Measurements from ENCODE around the gene OCSTAMP.

OCSTAMP gene

DNA sequence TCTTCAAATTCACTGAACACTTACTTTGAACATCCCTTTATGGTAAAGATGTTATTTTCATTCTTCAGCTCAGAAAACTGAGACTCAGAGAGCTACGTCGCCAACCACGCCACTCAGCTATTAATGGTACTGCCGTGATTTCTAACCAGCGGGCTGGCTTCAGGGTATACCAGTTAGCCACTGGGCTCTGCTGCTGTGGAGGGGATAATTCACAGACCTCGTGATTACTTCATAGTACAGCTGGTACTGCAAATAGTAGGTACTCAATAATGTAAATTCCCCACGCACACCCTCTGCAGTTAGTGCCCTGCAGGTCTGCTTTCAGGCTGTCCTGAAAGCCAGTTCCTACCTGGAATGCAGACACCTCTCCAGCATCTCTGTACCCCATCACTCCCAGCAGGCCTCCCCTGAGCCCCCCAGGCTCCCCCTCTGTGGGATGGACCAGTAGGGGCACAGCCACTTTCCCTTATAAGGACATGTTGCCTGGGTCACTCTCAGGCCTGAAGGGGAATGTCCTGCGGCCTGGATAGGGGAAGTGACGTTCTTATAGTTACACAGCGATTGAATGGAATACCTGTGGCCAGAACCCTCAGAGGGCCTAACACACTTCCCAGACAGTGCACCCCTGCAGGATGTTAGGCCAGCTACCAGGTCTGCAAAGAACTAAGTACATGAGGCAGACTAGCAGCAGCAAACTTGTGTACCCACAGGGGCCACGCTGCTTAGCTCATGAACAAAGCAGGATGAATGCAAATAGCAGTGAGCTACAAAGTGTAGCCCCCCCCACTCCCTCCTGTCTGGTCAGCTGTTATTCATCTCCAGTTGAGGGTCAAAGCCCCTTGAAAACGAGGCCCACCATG lies 1.3 kb upstream of the OCSTAMP start:
- no peak for DNase-seq

DNA sequence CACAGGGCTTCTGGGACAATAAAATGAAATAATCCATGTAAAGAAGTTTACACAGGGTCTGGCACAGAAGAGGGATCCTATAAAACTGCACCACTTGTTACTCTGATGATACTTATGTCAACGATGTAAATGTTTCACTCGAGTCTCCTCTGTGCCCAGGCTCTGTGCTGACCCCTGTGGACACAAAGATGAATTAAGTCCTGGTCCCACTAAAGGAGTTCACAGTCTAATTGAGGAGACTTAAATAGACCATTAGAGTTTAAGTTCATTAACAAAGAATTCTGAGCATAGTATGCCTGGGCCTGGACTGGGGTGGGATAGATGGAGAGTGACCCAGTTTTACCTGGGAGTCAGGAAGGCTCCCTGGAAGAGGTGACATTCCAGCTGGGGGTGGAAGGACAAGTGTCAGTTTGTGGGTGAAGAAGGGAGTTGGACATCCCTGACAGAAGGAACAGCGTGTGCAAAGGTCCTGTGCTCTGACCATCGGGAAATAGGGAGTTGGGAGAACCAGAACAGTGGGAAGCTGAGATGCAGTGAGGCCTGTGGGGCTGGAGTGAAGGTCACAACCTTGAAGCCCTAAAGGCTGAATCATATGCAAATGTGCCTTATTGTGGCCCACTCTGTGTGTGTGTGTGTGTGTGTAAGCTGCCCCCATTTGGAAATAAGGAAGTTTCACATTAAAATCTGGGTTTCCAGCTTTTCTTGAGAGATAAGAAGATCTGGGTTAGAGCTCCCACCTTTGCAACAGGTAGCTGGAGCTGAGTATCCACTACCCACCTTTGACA lies 1.1 kb downstream of the OCSTAMP start:
- no peak for DNase-seq

DNA sequence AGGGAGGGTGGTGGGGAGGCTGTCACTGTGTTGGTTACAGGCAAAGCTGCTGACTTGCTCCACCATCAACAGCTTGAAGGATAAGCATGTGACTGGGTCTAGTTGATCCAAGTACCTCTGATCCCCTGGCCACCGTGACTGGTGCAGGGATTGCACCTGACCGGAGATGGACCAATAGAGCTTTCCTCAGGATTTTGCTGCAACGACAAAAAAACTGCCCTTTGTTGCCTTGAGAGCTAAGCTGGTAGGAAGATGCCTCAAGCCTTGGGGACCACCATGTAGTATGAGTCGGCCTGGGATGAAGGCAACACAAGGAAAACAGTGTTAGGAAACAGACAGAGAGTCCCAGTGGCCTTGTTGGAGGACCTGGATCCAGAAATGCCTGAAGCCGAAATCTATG lies 1.8 kb downstream of the OCSTAMP start:
- DNase-seq: no peak

DNA sequence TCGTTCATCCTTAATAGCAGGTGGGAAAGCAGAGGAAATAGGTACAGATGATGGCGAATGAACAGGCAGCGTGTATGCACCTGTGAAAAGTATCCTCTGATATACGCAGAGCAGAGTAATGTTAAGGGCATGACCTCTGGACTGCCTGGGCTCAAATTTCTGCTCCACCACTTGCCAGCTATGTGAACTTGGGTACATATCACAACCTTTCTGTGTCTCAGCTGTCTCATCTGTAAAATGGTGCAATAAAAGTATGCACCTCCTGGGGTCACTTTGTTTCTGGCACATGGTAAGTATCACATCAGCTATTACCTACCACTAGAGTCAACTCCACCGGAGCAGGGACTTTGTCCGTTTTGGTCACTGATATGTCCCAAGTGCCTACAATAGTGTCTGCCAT lies 2.5 kb downstream of the OCSTAMP start:
- no peak for DNase-seq

DNA sequence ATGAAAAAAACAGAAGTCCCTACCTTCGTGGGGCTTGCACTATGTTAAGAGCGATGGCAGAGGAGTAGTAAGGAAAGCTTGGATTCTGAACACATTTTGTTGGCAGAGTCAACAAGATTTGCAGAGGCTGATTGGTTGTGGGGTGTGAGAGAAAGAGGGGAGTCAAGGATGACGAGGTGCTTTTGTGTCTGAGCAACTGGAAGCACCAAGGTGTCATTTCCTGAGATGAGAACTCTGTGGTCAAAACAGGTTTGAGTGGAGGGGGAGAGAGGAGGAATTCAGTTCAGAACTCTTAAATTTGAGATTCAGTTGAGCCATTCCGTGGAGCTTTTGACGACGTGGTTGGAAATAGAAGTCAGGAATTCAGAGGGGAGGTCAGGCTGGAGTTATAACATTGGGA lies 3.5 kb downstream of the OCSTAMP start:
- DNase-seq: no peak

DNA sequence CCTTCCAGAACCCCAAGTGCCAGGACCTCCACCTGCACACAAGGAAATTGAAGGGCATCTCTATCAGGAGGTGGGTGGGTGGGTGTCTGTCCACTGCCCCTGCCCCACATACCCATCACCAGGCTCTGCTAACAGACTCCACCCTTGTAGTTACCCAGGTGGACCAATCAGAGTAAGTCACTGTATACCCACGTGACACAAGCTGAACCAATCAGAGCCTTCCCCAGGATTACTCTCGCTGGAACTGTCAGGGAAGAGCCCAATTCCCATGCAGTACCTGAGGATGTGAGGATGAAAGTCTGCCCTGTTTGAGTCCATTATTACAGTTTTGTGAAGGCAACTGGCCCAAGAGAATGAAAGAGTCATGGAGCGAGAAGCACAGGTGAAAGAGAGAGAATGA lies 4.2 kb downstream of the OCSTAMP start:
- DNase-seq: no peak

DNA sequence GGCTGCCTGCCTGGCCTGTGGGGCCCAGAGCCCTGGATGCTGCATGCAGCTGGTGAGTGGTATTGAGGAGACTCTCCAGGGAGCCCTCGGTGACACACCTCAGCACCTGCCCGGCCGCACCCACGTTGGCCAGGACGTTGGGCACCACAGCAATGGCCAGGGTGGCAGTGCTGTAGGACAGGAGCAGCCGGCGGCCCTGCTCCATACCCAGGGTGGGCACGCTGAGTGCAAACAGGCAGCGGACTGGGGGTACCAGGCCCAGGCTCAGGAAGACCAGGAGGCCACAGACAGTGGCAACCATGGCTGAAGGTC lies 4.7 kb downstream of the OCSTAMP start:
- no peak for DNase-seq

DNA sequence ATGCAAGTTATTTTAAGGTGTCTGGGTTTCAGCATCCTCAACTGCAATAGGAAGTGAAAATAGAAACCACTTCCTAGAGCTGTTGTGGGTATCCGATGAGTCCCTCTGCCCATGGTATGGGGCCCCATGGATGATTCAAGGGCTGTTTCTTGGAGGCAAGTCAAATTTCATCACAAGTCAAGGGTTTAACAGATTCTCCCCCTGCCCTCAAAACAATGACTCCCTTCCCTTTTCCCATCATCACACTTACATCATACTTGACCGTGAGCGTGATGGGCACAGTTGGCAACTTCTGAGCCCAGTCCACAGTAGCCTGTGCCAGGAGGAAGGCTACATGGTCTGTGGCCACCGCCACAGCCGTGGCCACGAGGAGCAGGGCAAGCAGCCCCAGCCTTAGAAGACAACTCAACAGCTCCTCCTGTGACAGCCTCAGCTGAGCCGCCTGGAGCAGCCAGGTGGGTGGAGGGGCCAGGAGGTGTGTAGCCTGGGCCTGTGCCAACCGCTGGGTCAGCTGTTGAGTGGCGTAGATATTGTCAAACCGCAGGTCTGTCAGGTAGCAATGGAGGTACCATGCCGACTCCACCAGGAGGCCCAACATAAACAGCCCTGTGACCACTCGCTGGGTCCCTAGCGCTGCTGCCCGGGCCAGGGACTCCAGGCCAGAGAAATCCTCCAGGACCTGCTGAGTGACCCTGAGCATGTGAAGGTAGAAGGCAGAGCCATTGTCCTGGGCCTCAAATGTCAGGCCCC lies 5.2 kb downstream of the OCSTAMP start:
- DNase-seq: peak; percentile 68

DNA sequence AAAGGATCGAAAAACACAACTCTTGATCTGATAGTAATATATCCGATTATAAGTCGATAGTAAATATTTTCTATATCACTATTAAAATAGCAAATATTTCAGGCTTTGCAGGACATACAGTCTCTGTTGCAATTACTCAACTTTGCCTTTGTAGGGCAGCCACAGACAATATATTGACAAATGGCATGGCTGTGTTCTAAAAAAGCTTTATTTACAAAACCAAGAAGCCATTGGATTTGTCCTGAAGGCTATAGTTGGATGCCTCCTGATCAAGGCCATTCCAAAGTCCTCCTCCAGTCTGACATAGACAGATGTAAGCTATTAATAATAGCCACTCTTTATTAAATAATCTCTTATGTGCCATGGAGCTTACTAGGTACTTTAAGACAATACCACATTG lies 5.9 kb downstream of the OCSTAMP start:
- no peak for DNase-seq

DNA sequence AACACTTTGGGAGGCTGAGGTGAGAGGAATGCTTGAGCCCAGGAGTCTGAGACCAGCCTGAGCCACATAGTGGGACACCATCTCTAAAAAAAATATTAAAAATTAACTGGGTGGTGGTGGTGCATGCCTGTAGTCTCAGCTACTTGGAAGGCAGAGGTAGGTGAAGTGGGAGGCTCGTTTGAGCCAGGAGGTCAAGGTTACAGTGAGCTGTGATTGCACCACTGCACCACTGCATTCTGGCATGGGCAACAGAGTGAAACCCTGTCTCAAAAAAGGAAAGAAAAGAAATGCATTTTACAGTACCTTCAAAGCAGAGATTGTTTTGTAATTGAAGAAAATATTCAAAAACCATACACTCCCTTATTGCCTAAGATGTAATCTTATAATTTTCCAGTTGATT lies 6.5 kb downstream of the OCSTAMP start:
- no peak for DNase-seq

DNA sequence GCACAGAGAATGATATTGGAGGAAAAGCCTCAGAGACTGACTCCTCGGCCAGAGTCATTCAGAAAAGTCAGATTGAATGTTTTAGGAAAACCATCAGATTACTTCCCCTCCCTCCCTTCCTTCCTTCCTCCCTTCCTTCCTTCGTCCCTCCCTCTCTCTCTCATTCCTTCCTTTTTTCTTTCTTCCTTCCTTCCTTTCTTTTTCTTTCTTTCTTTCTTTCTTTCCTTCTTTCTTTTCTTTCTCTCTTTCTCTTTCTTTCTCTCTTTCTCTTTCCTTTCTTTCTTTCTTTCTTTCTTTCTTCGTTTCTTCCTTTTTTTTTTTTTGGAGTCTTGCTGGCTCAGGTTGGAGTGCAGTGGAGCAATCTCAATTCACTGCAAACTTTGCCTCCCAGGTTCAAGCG lies 7.4 kb downstream of the OCSTAMP start:
- no peak for DNase-seq

DNA sequence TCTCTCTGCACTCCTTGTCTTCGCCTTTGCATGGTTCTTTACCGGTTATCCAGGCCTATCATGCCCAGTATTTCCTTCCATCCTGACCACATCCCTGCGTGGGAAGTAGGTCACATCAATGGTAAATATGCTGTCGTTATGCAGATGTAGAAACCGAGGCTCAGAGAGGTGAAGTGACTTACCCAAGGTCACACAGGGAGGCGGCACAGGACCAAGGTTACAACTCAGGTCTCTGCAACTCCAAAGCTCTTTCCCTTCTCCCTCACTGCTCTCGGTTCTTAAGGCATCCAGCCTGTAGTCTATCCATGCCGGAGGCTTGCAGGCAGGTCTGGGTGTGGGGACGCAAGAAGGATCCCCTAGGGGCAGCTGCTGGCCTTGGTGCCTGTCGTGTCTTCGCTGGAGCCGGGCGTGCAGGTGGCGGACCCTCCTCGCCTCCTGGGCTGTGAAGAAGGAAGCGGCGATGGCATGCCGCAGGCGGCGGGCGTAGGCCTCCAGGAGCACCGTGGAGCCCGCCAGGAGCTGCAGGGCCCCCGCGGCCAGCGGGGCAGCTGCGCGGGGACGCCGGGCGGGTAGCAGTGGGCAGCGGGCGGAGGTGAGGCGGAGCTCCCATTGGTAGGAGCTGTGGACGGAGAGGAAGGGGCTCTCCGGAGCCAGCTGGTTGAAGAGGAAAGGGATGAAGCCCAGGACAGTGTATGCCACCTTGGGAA lies 9.1 kb downstream of the OCSTAMP start:
- DNase-seq: no peak

DNA sequence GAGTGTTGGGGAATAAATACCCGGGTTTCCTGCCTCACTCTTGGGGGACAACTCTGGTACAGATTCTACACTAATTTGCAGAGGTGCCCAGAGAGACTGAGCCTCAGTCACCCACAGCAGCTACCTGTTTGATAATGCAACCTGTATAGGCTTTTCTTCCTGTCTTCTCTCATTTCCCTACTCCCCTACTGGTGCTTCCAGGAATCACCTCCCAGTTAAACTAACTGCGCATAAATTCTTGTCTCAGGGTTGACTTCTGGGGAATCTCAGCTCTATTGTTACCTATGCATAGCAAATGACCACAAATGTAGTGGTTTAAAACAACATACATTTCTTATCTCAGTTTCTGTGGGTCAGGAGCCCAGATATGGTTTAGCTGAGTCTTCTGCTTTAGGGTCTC lies 11.3 kb downstream of the OCSTAMP start:
- DNase-seq: no peak

DNA sequence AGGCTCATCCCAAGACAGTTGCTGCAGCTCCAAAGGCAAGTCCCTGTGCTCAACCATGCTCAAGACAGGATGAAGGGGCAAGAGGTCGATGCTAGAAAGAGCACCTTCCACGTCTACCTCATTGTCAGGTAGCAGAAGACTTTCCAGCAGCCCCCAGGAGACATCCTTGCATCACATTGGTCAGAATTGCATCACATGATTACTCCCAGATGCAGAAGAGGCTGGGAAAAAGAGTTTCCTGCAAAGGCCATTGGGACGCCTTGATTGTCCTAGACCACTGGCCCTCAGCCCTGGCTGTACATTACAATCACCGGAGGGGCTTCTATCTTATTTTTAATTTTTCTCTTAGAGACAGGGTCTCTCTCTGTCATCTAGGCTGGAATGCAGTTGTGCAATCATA lies 19.8 kb downstream of the OCSTAMP start:
- DNase-seq: no peak

DNA sequence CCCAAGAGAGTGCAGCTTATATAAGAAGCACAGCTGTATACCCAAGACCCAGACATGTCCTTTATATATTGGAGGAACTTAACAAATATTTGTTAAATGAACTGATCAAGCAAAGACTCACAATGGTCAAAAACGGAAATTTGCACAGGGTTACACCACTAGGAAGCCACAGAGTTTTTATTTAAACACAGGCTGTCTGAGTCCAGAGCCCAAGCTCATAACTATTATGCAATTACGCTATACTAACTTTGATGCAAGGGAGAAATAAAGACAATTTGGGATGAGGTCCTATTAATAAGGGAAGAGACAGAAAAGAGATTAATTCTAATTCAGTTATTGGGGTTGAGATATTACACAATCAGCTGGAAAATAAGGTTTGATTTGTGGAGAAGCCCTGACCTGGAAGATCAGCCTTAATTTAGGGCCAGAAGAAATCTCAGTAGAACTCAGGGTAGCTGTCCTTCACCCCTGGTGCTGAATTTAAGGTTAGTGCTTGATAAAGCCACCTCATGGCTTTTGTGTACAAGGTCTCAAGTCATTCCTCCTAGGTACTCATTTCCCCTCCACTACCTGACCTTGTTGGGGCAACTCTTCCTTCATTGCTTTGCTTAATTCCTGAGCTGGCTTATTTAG lies 26.6 kb downstream of the OCSTAMP start:
- no peak for DNase-seq

DNA sequence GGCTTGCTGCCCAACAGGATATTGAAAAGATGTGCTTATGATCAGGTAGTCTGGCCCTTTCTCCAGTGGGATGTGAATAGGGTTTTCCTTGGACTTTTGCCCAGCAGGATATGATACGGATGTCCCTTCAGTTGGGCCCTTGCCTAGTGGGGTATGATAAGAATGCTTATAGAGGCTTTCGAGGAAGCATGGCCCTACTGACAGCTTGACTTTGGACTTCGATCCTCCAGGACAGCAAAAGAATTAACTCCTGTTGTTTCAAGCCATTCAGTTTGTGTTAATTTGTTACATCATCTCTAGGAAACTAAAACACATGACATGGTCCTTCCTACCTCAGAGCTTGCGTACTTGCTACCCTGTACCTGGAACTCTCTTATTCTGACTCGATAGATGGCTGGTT lies 27.3 kb downstream of the OCSTAMP start:
- no peak for DNase-seq

DNA sequence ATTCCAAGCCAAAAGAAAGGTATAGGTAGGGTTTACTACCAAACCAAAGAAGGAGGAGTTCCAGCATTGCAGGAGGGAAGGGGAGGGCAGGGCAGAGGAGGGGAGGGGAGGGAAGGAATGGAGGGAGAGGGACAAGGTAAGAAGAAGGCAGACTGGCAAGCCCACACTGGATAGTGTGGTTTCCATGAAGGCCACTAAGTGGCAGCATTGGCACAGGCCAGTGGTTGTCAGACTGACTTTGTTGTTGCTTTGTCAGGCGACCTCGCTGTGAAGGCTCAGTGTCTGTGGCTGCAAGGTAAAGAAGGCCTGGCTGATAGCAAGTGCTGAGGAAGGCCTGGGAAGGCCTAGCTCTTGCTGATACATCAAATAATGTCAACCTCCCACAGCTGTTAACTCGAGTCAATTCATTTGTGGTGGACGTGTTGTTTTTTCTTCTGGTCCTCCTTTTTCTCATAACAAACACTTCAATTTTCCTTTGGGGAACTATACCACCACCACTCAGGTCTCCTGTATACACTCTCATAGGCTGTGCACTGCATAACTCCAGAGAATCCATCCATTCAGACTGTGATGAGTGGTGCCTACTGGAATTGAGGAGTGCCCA lies 29.4 kb downstream of the OCSTAMP start:
- peak; percentile 49 for DNase-seq

DNA sequence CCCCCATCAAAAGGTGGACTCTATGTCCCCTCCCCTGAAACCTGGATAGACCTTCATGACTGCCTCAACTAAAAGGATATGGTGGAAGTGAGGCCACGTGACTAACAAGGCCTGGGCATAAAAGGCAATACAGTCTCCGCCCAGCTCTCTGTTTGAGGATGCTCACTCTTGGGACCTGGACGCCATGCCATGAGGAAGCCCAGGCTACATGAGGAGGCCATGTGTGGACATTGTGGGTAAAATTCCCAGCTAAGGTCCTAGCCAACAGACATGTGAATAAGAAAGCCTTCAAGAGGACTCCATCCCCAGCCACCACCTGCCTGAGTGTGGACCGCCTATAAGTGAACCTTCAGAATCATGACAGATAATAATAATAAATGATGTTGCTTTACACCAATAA lies 29.9 kb downstream of the OCSTAMP start:
- DNase-seq: no peak

DNA sequence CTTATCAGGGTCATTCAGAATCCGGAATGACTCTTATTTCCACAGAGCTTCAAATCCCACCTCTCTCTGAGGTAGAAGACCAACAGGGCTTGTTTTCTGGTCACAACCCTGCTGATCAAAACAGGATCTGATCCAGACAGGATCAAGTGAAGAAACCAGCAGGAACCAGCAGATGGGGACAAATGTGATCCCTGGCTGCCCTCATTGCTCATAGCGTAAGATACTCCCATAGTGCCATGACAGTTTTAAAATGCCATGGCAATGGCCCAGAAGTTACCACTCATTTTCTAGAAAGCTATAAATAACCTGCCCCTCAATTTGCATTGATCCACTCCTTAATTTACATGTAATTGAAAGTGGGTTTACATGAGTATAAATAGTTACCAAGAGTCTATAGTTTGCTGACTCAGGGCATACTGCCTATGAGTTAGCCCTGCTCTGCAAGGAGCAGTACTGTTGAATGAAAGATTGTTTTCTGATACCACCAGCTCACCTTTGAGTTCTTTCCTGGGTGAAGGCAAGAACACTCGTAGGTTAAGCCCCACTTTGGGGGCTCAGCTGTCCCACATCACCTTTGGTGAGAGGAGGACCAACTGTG lies 30.9 kb downstream of the OCSTAMP start:
- DNase-seq: no peak

DNA sequence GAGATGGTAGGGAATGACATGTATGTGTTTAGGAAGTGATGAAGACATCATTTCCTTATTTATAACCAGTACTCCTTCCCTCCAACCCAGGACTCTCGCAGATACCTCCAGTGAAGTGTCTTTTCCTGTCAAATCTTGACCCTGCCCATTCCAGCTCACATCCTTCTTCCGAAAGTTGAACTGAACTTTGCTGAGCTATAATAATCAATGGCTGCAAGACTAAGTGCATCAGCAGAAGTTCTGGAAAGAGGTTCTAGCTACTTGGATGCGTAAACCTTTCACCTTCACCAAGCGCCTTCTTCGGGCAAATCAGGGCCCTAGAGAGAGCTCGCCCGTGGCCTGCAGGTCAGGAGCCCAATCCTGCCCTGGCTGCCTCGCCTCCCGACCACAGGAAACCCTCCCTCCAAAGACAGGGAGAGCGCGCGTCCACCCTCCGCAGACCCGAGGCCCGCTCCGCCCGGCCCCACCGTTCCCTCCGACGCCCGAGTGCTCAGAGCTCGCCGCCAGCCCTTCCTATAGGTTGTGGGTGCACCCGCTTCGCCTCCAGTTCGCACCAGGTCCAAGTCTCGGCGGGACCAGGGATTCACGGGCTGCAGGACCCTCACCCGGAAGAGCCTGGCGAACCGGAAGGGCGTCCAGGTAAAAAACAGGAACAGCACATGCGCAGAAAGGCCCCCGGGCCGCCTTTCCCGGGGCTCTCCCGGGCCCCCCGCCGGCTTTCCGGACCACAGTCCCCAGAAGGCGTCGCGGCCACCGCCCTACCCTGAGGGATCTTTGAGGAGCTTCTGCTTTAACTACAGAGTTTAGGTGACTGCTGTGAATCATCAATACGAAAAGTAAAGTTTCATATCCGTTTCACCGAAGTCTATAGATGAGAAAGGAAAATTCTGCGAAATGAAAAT lies 37.3 kb downstream of the OCSTAMP start, which contains the start of gene ZNF334:
Gene ZNF334, minus strand, starts transcription at position 617 of the 902 bp plus-strand sequence. CDS start 1,457 bp downstream, outside the sequence.
- DNase-seq: no peak

DNA sequence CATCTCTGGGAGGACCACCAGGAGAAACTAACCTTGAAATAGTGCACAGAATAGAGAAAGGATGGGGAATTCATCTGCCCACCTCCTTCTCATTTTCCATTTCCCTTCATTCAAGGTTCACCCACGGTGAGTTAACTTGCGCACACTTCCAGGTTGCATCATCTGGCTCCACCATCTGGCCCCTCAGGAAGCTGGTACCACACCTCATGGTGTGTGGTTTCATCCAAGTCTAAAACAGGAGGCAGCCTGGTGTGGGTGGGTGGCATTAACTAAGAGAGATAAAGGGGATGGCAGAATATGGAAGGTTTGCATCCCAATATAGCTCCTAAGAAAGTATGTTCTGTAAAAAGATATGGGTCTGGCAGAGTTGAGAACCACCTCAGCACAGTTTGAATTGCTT lies 40.9 kb downstream of the OCSTAMP start:
- no peak for DNase-seq
